ENCODE data around the gene PGA5.
A peak's percentile ranks its signal among the peaks of the same experiment; 100 is the strongest.
"Not testable (repeated sequence)": the region's sequence is repeated elsewhere in the genome, so short reads cannot be mapped to it uniquely, and the experiment has no call there.

PGA5 gene

DNA sequence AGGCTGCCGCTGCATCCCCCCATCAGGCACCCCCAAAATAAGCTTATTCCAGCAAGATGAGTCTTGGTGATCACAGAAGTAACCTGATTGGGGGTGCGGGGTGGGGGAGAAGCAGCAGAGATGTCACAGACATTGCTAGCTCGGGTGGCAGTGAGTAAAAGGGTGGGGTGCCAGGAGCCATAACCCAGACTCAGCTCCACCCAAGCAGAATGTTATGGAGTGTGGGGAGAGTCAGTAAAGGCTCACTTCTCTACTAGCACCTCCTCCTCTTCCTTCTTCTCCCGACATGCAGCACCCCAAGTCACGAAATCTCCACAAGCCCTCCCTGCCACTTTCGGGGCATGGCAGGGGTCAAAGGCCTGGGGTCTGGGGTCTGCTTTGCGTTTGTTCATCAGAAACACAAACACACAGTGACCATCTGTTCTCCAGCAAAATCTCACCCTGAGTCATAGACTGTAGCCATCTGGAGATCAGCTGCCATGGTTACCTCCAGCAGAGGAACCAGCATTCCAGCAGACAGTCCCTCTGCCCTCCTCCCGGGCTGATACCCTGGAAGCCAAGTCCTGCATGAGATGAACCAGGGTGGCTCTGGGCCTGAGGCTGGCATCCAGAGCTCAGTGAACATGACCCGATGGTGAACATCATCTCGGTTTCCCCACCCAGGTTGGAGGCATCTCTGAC is 14.4 kb upstream of the PGA5 start:
- not testable (repeated sequence) for DNase-seq (ENCODE audit: low read depth in 2 of 2)

DNA sequence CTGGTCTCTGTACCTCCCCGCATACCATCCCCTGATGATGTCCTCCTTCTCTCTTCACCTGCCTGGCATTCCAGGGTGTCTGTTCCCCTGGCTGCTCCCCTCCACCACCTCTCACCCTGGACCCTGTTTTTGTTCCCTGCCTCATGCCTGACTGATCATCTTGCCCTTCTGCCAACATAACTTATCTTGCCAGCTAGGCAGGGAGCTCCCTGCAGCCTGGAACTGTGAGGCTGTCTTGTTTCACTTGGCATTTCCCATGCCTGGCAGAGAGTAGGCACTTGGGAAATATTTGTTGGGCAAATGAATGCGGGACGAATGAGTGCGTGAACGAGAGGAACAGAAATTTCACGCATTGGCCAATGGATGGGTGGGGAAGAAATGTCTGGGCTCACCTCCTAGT is 11.5 kb upstream of the PGA5 start:
- DNase-seq (ENCODE audit: low read depth in 2 of 2) = not testable (repeated sequence)

DNA sequence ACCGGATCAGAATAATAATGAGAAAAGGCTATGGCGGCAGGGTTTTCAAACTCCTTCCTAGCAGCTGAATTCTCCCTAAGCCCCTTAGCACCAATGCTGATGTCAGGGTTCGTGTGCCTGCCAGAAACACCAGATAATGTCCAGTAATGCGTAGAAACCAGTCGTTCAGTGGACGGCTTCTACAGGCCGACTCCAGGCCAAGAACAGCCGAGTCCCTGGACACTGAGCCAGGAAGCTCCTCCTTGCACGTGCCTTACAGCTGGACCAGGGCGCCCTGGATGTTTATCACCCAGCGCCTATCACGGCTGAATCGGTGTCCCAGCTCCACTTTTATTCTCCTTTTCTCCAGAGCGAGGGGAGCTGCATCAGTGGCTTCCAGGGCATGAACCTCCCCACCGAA is 9.9 kb upstream of the PGA5 start:
- DNase-seq (ENCODE audit: low read depth in 2 of 2) = not testable (repeated sequence)

DNA sequence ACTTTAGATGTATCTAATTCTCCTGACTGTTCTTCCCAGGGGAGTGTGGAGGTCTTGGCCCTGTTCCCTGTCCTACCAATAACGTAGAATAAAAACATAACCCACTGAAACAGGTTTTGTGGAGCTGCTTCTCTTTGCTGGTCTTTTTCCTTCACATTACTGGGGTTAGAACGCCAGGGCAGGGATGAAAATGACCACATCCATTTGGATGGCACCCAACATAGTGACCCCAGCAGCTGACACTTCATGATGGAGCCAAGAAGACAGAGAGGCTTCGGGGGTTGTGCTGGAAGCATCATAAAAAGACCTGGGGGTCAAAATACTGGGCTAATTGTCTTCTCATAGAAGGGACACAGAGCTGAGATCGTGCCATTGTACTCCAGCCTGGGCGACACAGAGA is 9.4 kb upstream of the PGA5 start:
- DNase-seq (ENCODE audit: low read depth in 2 of 2) = not testable (repeated sequence)

DNA sequence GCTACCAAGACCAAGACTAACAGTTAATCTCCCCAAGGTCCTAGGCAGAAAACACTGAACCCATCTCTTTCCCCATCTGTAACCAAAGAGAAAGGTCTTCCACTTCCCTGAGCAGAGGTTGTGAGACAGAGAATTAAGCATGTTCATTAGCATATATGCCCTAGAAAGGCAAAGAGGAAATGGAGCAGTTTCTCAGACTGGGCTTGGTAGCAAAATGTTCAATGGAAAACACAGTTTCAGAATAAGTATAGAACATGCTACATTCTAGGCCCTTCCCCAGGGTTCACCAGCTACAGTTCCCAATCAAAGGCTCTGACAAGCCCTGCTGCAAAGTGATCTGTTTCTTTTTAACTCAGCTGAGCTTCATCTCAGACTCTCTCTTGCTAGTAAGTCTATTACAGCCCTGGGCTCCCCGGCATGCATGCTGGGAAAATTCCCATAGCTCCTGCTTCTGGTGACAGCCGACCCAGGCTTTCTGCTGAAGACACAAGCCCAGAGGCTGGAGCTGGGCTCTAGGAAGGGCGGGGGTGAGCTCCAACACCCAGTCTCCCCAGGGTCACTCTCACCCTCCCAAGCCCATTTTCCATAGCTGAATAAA is 8.3 kb upstream of the PGA5 start:
- not testable (repeated sequence) for DNase-seq (ENCODE audit: low read depth in 2 of 2)

DNA sequence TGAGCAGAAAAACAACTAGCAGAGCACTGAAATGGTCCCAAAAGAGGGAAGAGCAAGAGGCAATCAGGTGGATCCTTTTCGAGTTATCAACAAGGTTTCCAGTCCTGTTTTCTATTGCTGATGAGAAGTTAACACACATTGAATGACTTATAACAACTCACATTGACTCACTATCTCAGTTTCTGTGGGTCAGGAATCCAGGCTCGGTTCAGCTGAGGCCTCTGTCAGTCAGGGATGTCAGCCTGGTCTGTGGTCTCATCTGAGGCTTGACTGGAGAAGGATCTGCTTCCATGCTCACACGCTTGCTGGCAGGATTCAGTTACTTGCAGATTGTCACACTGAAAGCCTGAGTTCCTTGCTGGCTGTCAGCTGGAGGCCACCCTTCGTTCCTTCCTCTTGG is 3.8 kb upstream of the PGA5 start:
- DNase-seq (ENCODE audit: low read depth in 2 of 2) = not testable (repeated sequence)

DNA sequence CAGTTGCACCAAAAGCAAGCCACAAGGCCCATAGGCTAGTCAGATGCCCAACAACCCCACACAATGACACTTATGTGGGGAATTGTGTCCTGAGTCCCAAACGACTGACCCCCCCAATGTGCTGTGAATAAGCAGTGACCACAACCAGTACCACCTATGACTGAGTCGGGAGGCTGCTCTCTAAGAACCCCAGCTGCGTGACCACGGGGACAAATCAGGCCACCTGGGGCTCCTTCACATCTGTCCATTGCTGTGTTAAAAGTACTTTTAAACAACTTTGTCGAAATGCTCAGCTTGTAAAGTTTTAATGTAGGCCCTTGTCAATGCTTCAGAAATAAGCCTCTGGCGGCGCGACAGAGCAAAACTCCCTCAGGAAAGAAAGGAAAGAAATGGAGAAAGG is 687 bp upstream of the PGA5 start:
- not testable (repeated sequence) for DNase-seq (ENCODE audit: low read depth in 2 of 2)

DNA sequence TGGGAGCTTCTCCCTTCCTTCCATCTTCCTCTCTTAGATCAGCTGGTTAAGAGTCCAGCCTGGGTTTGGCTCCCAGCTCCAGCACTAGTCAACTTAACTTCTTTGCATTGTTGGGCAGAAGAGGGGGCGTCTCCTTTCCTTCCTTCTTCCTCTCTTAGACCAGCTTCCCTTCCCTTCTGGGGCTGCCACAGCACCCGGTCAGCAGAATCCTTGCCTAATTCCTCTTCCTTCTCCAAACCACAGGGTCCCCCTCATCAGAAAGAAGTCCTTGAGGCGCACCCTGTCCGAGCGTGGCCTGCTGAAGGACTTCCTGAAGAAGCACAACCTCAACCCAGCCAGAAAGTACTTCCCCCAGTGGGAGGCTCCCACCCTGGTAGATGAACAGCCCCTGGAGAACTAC is 551 bp downstream of the PGA5 start:
- DNase-seq (ENCODE audit: low read depth in 2 of 2) = not testable (repeated sequence)

DNA sequence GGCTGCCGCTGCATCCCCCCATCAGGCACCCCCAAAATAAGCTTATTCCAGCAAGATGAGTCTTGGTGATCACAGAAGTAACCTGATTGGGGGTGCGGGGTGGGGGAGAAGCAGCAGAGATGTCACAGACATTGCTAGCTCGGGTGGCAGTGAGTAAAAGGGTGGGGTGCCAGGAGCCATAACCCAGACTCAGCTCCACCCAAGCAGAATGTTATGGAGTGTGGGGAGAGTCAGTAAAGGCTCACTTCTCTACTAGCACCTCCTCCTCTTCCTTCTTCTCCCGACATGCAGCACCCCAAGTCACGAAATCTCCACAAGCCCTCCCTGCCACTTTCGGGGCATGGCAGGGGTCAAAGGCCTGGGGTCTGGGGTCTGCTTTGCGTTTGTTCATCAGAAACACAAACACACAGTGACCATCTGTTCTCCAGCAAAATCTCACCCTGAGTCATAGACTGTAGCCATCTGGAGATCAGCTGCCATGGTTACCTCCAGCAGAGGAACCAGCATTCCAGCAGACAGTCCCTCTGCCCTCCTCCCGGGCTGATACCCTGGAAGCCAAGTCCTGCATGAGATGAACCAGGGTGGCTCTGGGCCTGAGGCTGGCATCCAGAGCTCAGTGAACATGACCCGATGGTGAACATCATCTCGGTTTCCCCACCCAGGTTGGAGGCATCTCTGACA is 4.4 kb downstream of the PGA5 start:
- DNase-seq (ENCODE audit: low read depth in 2 of 2) = not testable (repeated sequence)

DNA sequence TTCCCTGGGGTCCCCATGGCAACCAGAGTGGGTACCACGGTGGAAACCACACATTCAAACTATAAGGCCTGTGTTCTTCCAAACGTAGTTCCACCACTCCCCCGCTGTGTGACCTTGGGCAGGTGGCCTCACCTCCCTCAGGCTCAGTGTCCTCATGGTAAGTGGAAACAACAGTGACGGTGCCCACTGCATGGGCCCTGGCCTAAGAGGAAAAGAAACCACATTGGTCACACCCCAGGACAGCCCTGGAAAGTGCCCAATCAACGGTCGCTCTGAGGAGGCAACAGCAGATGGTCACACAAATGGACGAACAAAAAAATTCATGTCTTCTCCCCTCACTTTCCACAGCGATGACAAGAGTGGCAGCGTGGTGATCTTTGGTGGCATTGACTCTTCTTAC is 7.1 kb downstream of the PGA5 start:
- not testable (repeated sequence) for DNase-seq (ENCODE audit: low read depth in 2 of 2)

DNA sequence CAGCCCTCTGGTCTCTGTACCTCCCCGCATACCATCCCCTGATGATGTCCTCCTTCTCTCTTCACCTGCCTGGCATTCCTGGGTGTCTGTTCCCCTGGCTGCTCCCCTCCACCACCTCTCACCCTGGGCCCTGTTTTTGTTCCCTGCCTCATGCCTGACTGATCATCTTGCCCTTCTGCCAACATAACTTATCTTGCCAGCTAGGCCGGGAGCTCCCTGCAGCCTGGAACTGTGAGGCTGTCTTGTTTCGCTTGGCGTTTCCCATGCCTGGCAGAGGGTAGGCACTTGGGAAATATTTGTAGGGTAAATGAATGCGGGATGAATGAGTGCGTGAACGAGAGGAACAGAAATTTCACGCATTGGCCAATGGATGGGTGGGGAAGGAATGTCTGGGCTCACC is 8.2 kb downstream of the PGA5 start:
- DNase-seq (ENCODE audit: low read depth in 2 of 2) = not testable (repeated sequence)

DNA sequence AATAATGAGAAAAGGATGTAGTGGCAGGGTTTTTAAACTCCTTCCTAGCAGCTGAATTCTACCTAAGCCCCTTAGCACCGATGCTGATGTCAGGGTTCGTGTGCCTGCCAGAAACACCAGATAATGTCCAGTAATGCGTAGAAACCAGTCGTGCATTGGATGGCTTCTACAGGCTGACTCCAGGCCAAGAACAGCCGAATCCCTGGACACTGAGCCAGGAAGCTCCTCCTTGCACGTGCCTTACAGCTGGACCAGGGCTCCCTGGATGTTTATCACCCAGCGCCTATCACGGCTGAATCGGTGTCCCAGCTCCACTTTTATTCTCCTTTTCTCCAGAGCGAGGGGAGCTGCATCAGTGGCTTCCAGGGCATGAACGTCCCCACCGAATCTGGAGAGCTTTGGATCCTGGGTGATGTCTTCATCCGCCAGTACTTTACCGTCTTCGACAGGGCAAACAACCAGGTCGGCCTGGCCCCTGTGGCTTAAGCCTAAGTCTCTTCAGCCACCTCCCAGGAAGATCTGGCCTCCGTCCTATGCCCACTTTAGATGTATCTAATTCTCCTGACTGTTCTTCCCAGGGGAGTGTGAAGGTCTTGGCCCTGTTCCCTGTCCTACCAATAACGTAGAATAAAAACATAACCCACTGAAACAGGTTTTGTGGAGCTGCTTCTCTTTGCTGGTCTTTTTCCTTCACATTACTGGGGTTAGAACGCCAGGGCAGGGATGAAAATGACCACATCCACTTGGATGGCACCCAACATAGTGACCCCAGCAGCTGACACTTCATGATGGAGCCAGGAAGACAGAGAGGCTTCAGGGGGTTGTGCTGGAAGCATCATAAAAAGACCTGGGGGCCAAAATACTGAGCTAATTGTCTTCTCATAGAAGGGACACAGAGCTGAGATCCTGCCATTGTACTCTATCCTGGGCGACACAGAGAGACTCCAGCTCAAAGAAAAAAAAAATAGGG is 10.1 kb downstream of the PGA5 start:
- not testable (repeated sequence) for DNase-seq (ENCODE audit: low read depth in 2 of 2)

DNA sequence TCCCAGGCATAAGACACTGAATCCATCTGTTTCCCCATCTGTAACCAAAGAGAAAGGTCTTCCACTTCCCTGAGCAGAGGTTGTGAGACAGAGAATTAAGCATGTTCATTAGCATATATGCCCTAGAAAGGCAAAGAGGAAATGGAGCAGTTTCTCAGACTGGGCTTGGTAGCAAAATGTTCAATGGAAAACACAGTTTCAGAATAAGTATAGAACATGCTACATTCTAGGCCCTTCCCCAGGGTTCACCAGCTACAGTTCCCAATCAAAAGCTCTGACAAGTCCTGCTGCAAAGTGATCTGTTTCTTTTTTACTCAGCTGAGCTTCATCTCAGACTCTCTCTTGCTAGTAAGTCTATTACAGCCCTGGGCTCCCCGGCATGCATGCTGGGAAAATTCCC is 11.4 kb downstream of the PGA5 start:
- DNase-seq (ENCODE audit: low read depth in 2 of 2) = not testable (repeated sequence)

DNA sequence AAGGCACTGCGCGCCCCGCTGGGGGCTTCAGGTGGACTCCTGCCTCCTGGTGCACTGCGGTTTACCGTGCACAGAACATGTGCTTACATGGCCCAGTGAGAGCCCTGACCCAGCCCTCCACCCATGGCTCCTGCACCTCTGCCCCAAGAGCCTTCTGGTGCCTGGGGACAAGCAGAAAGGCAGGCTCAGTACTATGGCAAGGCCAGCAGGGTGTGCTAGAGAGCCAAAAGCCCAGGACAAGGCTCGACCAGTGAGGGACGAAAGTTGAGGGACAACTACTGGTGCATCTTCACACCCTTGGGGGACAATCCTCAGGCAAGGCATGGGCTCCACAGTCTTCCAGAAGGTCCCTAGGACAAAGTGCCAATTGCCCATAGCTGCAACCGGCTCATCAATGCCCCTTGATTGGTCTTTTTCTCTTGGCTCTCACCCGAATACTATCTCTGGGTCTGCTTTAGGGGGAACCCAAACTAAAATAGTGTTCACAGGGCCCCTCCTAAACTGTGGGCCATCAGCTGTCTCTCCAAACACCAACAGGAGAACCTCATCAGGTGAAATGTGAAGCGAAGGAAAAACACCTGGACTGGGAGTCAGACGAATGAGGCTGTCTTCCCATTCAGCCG is 13.5 kb downstream of the PGA5 start:
- peak; percentile 35 to 49 for DNase-seq (ENCODE audit: low read depth in 2 of 2)

DNA sequence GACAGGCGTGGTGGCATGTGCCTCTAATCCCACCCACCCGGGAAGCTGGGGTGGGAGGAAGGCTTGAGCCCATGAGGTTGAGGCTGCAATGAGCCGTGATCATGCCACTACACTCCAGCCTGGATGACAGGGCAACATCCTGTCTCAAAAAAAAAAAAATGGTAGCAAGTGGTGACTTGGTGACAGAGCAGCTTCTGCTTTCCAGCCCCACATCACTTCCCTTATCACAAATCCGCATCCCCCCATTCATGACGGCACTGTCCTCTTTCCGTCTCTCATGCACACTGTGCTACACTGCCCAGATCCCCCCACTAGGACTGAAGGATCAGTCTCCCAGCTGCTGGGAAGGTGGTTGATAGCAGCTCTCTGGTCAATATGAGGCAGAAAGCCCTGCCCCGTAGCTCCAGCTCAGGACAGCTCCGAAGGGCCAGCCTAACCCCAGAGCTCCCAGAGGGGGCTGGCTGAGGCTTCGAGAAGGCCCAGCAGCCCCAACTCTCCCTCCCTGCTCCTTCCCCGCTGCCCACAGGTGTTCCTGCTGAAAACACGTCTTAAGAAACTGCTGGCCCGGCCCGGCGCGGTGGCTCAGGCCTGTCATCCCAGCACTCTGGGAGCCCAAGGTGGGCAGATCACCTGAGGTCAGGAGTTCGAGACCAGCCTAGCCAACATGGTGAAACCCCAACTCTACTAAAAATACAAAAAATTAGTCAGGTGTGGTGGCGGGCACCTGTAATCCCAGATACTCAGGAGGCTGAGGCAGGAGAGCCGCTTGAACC is 15.9 kb downstream of the PGA5 start:
- DNase-seq (ENCODE audit: low read depth in 2 of 2) = no peak

DNA sequence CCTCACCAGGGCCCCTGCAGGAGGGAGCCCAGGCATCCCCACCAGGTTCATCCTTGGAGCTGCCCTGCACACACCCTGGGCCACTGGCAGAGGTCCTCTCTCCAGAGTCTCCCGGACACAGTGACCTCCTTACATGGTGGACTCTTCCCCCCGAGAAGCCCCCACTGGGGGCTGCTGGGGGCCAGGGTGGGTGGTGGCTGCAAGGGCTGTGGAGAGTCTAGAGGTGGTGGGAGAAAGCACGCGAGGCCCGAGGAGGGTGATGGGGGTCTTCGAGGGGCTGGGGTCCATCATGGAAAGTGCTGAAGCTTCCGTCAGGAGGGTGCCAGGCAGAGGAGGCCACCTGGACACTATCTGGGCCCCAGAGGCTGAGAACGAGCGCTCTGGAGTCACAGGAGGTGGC is 17.6 kb downstream of the PGA5 start:
- DNase-seq (ENCODE audit: low read depth in 2 of 2) = no peak

DNA sequence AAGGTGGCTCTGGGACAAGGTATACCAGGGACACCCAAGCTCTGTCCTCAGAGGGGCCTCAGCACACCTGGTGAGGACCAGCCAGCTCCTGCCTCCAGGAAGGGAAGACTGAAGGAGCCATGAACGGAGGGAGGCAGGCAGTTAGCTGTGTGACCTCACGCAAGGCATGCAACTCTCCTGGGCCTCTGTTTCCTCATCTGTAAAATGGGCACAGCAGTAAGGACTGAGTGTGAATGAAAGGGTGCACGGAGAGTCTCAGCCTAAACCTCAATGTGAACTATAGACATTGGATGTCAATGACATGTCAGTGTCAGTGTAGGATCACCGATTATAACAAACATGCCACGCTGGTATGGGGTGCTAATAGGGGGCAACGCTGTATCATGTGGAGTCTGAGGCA is 18.4 kb downstream of the PGA5 start:
- no peak for DNase-seq (ENCODE audit: low read depth in 2 of 2)

DNA sequence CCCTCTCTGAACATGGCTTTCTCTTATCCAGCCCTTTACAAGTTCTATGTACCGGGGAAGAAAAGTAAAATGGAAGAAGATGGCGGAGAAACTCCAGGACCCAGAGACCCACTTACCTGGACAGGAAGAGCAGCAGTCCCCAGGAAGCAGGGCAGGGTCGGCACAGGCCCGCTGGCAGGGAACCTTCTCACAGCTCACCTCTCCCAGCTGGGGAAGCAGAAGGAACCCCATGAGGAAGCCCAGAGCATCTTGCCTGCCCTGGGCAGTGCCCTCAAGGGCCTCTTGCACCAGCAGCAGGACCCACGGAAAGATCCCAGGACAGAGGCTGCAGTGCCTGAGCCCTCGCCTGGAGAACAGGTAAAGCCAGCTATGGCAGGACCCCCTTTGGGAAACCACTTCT is 23.4 kb downstream of the PGA5 start:
- DNase-seq (ENCODE audit: low read depth in 2 of 2) = no peak

DNA sequence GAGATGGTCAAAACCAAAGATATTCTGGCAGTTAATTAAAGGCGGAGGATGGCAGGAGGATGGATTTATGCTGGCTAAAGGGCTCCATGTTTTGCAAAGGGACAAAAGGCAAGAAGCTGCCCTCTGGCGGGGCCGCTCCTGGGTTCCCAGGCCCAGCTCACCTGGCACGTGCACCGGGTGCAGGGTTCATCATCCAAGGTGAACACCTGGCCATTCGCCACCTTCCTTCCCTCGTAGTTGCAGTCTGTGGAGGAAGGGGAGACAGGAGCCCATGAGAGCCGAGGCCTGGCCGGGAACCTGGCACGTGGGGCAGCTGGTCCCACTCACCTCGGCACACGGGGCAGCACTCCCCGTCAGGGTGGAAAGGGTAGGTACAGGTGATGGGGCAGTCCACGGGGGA is 23.8 kb downstream of the PGA5 start:
- no peak for DNase-seq (ENCODE audit: low read depth in 2 of 2)

DNA sequence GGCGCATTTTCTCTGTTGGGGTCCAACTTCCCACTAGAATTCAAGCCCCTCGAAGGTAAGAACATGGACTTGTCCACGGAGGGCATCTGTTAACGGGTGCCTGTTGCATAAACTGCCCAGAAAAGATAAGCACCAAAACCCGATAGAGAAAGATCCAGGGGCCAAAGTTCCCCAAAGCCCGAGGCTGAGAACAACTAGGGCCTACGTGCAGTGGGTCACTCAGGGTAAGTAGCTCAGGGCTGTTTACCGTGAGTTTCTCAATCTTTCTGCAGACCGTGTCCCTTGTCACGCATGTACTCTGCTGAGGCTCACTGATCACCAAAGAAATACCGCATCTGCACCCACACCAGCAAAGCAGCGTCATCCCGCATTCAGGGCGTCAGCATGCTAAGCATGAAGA is 24.4 kb downstream of the PGA5 start:
- DNase-seq (ENCODE audit: low read depth in 2 of 2) = no peak

DNA sequence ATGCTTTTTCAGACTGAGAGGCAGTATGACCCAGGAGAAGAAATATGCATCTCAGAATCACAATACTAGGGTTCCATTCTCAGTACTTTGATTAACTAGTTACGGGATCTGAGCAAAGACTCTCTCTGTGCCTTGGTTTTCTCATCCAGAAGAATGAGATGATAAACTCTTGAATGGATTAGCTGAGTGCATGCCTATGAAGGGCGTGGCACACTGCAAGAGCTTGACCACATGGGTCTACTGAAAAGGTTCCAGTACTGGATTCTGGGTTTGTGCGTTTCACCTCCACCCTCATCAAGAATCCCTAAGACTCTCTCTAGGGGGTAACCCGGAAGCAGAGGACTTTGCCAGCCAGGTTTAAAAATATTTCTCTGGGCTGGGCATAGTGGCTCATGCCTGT is 25.6 kb downstream of the PGA5 start:
- no peak for DNase-seq (ENCODE audit: low read depth in 2 of 2)
